ENCODE data around the gene SEPTIN3. TPM values are rescaled to one million over a fixed set of nuclear protein-coding genes. Genes with fewer than 3 reads are reported as not detected.
A peak's percentile ranks its signal among the peaks of the same experiment; 100 is the strongest.

SEPTIN3 gene
- total and polyA plus RNA-seq, 2 of the 8 experiments (the other 6 are each of a cell fraction or from before 2014, with no cell fraction given) = 38.9 to 52.9 TPM

- H3K18ac ChIP-seq (ENCODE audit: extremely low read depth, low read length) = no peak within 1 kb of the TSS; the same call in none of the 2 replicates
- 0 out of 2 replicates have a peak, but pooled peaks cover 1% of the 10 kb centered on the region for H3K23me2 ChIP-seq (ENCODE audit: low read depth, low read length)
- TF ChIP-seq SIN3A (conservative IDR thresholded peaks at IDR 0.05 in 1 of 2, IDR thresholded peaks at IDR 0.05 in 1 of 2; ENCODE audit: low read depth in 1 of 2, low read length in 2 of 2) (peak in 1 of 2 experiments; percentile 53; a peak in 1 of 4 replicates), CTCF (IDR thresholded peaks at IDR 0.05; ENCODE audit: control extremely low read depth in 1 of 3, insufficient read depth in 1 of 3, low read depth in 1 of 3, low read length in 3 of 3) (peak in 2 of 3 experiments; percentile 8 to 11; a peak in 2 of 4 replicates), POLR2A (IDR thresholded peaks at IDR 0.05; ENCODE audit: control extremely low read depth in 1 of 2, low read depth in 2 of 2, low read length in 2 of 2) (no peak), MAX (IDR thresholded peaks at IDR 0.05) (peak; percentile 70), USF2 (IDR thresholded peaks at IDR 0.05; ENCODE audit: low read length) (peak; percentile 48; the same call in 1 of the 2 replicates)
- no peak within 1 kb of the TSS for H3K23ac ChIP-seq (ENCODE audit: insufficient read length)
- ChIA-PET POLR2A (ENCODE audit: partially characterized antibody) (interaction anchor here (1.2 to 1.4 kb wide), 2 partner anchors 13 to 27 kb away, joined by 4 to 5 read pairs; no protein-coding TSS in a partner anchor), CTCF (ENCODE audit: partially characterized antibody) (interaction anchor here (0.5 to 3.4 kb wide), 14 partner anchors 10 to 214 kb away, joined by 3 to 17 read pairs (median 4); partner anchors contain the start of gene TNFRSF13C)
- H2BK120ac ChIP-seq (replicated peaks; ENCODE audit: low read depth, low read length) = no peak within 1 kb of the TSS
- 75% methylated on average over 16 of the region's 16 CpGs; no CpG with 5 or more reads in 1 of the 2 experiments for WGBS, 2 experiments (ENCODE audit: extremely low coverage in 1 of 2, insufficient coverage in 1 of 2, insufficient read length in 1 of 2, insufficient replicate concordance in 2 of 2, low coverage in 1 of 2, low lambda C conversion rate in 2 of 2, missing lambda C conversion rate in 1 of 2)
- peak within 1 kb of the TSS; percentile 20; the same call in 1 of the 2 replicates for H2BK12ac ChIP-seq (ENCODE audit: low read depth, low read length)
- 0 out of 2 replicates have a peak within 1 kb of the TSS, but pooled peaks have one; percentile 32 for H2BK20ac ChIP-seq (ENCODE audit: low read length)
- H3K56ac ChIP-seq (replicated peaks; ENCODE audit: insufficient read length, low read depth, low read length) = no peak within 1 kb of the TSS
- DNase-seq (ENCODE audit: low read depth in 1 of 2, low spot score in 2 of 2) (peak in 1 of 2 experiments; percentile 77), FAIRE-seq (no peak)
- H3K4me3 ChIP-seq (ENCODE audit: extremely low read depth in 1 of 4, insufficient read depth in 2 of 4, low read depth in 3 of 4, low read length in 4 of 4) = no peak within 1 kb of the TSS
- H3K27me3 ChIP-seq (replicated peaks in 1 of 4; ENCODE audit: control insufficient read depth in 3 of 4, extremely low read depth in 1 of 4, insufficient read depth in 3 of 4, low read length in 3 of 4) = no peaks in the 10 kb centered on the region
- peak within 1 kb of the TSS in 1 of 2 experiments; percentile 57; a peak in 1 of 4 replicates for H3K4me2 ChIP-seq (ENCODE audit: insufficient read depth in 1 of 2, low read depth in 2 of 2, low read length in 2 of 2)
- H3K4ac ChIP-seq (replicated peaks; ENCODE audit: insufficient read length, low read depth, low read length) = no peak within 1 kb of the TSS
- no peaks in the 10 kb centered on the region for H3K79me1 ChIP-seq (ENCODE audit: low read depth, low read length)
- H2BK5ac ChIP-seq (ENCODE audit: low read depth, low read length) = no peak within 1 kb of the TSS; the same call in 1 of the 2 replicates
- H3K9me3 ChIP-seq (ENCODE audit: insufficient read depth in 2 of 2, low read depth in 1 of 2, low read length in 1 of 2) = no peaks in the 10 kb centered on the region
- H3K27ac ChIP-seq (ENCODE audit: low read depth, low read length) = no peak within 1 kb of the TSS
- H2AK5ac ChIP-seq (ENCODE audit: low read depth, low read length) = peak within 1 kb of the TSS; percentile 20; the same call in 1 of the 2 replicates
- no peak within 1 kb of the TSS; a peak in 1 of 7 replicates for H3K9ac ChIP-seq (replicated peaks in 1 of 4; ENCODE audit: extremely low read depth in 1 of 4, low read depth in 3 of 4, low read length in 3 of 4)
- H3K36me3 ChIP-seq (ENCODE audit: control insufficient read depth in 2 of 4, insufficient read depth in 4 of 4, low read length in 3 of 4) = no peaks in the 10 kb centered on the region
- H3K79me2 ChIP-seq (ENCODE audit: control insufficient read depth in 1 of 2, insufficient read depth in 2 of 2, low read length in 2 of 2) = no peaks in the 10 kb centered on the region
- peak within 1 kb of the TSS; percentile 84 for H4K8ac ChIP-seq (ENCODE audit: extremely low read depth, insufficient read depth, low read length)
- H4K91ac ChIP-seq (replicated peaks; ENCODE audit: insufficient read length, low read length) = peak within 1 kb of the TSS; percentile 31
- no peak within 1 kb of the TSS for H4K5ac ChIP-seq (ENCODE audit: insufficient read length, low read depth, low read length)
- no peak within 1 kb of the TSS for H2AFZ ChIP-seq (ENCODE audit: low read length)
- H3K14ac ChIP-seq (ENCODE audit: insufficient read length) = no peak within 1 kb of the TSS
- no peak within 1 kb of the TSS; the same call in 1 of the 2 replicates for H2BK15ac ChIP-seq (ENCODE audit: low read length)
- H4K20me1 ChIP-seq (replicated peaks in 1 of 2; ENCODE audit: control insufficient read depth in 1 of 2, insufficient read depth in 2 of 2, low read length in 2 of 2) = peaks cover 0 to 2% of the 10 kb centered on the region in 2 experiments
- H3K4me1 ChIP-seq (replicated peaks in 1 of 4; ENCODE audit: control insufficient read depth in 3 of 4, insufficient read depth in 4 of 4, low read length in 3 of 4) = peaks cover 3 to 15% (median 5%) of the 10 kb centered on the region in 4 experiments; a peak in 6 of 7 replicates
These were observed 17.3 kb upstream of the SEPTIN3 start, which contains the start of gene SMIM45 for GRCh38 chr22:41951898-41952474. Gene SMIM45, plus strand, starts transcription at chr22:41952150.
